Muscle of arm (tissue), 12 donors: Measurements from ENCODE around the gene TMEM97. TPM values are rescaled to one million over a fixed set of nuclear protein-coding genes. Genes with fewer than 3 reads are reported as not detected.
A peak's percentile ranks its signal among the peaks of the same experiment; 100 is the strongest.
"Not testable (repeated sequence)": the region's sequence is repeated elsewhere in the genome, so short reads cannot be mapped to it uniquely, and the experiment has no call there.

Source experiments
- DNase-seq: peaks from one replicate; pipeline ENCODE4 v3.0.0-alpha.2; 2013
- polyA plus RNA-seq, 12 donors: library from polyadenylated mRNA; unstranded; fragments of 120-200 nt; gene quantifications; one replicate each; pipeline ENCODE4 v1.2.1, GENCODE V29; 2013; ENCODE audit not compliant: insufficient read length in 12 of 12

TMEM97 gene
- polyA plus RNA-seq, 12 donors, result 14.9 to 50.2 (median 21.7) TPM; not detected in 1

- DNase-seq, result peak; percentile 100
Measured at GRCh38 chr17:28335201-28335958, 16.4 kb downstream of the TMEM97 start, which contains the start of the genes IFT20 and TNFAIP1. Gene IFT20 (minus strand): TSS chr17:28335472. CDS start chr17:28331985, 3,487 bp downstream. Gene TNFAIP1 (plus strand): TSS chr17:28335761. CDS start chr17:28339522, 3,761 bp downstream.

- peak; percentile 57 for DNase-seq
Measured at GRCh38 chr17:28335959-28336871, 17.2 kb downstream of the TMEM97 start.

DNA sequence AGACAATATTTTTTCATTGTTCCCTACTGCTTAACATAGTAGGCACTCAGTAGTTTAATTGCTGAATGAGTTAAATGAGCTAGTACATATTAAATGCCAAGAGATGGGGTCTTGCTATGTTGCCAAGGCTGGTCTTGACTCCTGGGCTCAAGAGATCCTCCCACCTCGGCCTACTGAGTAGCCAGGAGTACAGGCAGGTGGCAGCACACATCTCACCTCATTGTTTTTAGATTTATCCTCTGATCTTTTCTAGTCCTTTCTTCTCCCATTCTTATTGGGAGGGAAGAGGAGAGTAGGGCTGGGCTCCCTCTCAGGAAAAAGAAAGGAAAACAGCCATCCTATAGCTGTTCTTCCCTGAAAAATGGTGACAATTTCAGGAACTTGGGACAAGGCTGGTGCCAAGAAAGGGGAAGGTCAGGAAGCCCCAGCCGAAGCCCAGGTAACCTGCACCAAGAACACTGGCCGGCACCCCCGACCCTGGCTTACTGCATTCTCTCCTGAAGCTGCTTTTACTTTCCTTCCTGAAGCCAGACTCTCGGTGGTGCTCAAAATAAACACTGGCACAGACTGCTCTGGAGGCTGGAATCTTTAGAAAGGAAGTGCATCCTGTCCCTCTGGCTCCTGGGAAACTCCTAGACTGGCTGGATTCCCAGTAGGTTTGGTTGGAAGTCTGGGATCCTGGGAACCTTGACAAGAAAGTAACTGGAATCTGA lies 19.2 kb downstream of the TMEM97 start:
- no peak for DNase-seq

- DNase-seq, result not testable (repeated sequence)
Measured at GRCh38 chr17:28338769-28339212, 19.8 kb downstream of the TMEM97 start.

DNA sequence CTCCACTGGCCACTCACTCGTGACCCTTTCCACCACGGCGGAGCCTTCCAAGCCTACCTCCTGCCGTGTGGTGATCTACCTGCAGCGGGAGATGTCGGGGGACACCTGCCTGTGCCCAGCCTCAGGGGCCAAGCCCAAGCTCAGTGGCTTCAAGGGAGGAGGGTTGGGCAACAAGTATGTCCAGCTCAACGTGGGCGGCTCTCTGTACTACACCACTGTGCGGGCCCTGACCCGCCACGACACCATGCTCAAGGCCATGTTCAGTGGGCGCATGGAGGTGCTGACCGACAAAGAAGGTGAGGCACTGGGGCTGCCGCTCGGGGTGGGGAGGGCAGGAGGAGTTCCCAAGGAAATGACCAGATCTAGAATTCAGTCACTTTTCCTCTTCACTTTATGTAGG lies 20.4 kb downstream of the TMEM97 start:
- DNase-seq, result no peak

DNA sequence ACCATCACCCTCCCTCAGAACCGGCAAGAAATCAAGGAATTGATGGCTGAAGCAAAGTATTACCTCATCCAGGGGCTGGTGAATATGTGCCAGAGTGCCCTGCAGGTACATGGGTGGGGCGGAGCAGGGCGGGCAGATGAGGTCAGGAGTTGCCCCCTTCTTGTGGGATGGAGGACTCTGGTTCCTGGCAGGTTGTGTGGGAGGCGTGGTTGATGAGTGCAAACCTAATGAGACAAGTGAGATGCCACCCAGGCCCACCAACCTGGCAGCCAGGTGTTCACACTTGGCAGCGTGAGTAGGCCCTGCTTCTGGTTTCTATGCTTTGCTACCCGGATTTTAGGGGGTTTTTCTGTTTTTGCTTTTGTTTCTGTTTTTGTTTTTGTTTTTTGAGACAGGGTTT lies 21.4 kb downstream of the TMEM97 start:
- DNase-seq, result no peak

- no peak for DNase-seq
Measured at GRCh38 chr17:28341516-28341915, 22.5 kb downstream of the TMEM97 start.

DNA sequence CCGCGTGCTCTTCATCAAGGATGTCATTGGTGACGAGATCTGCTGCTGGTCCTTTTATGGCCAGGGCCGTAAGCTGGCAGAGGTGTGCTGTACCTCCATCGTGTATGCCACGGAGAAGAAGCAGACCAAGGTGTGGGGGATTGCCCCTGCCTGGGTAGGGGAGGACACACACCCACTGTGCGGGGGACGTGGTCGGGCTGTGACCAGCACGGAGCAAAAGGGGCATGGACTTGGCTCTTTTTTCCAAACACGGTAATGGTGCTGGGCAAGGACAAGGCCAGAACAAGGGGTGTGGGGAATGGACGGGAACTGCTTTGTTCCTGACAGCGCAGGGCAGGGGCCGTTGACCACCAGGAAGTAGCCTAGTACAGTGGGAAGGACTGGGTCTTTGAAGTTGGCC lies 23.3 kb downstream of the TMEM97 start:
- no peak for DNase-seq

GRCh38 chr17:28343491-28343932 lies 24.5 kb downstream of the TMEM97 start:
- DNase-seq, result no peak

DNA sequence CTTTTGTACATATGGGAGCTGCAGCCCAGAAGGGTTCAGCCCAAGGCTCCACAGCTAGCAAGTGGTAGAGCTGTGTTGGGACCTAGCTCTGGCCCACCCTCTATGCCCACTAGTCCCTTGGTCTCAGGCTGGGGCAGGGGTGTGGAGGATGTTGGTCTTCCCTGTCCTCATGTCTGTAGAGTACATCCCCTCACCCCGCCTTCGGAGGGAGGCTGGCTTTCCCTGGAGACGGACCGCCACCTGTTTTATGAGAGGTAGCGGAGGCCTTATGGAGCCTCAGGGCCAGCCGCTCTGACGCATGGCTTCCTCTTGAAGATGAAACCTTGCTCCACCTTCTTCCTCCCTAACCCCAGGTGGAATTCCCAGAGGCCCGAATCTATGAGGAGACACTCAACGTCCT lies 25.0 kb downstream of the TMEM97 start:
- DNase-seq, result no peak

- no peak for DNase-seq
Measured at GRCh38 chr17:28344435-28344901, 25.5 kb downstream of the TMEM97 start.

GRCh38 chr17:28345419-28346198 lies 26.6 kb downstream of the TMEM97 start:
- no peak for DNase-seq

DNA sequence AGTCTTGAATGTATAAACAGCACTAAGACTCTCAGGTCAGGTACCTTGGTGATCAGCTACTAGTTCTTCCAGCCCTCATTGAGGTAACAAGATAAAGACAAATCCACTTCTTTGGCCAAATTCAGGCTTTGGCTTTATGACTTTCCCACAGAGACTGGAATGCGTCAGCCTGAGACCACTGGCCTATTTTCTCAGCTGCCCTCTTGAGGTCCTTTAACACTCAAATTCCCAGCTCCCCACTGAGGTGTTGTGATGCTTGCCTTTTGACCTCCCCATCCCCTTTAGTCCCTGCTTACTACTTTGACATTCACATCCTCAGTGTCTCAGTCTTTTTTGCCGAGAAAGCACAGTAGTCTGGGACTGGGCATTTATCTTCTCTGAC lies 27.2 kb downstream of the TMEM97 start:
- DNase-seq, result no peak

DNA sequence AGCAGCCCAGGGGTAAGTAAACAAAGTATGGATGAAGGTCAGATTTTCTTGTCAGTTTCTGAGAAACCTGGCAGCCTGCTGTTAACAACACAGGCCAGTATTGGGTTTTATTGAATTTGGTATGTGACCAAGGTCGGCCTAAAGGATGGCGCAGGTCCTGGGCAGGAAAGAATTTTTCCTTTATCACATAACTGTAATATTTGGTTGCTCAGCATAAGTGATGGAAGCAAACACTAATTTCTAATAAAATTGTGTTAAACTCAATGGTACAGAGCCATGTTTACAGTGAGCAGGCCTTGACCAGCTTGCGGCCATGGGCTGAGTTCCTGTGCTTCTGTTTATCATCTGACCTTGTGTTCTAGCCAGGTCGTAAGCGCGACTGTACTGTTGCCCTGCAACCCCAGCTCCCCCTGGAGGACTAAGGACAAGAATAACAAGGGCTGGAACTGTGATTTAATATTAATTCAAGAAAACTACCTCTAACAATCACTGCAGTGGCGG lies 27.8 kb downstream of the TMEM97 start:
- DNase-seq, result no peak

DNA sequence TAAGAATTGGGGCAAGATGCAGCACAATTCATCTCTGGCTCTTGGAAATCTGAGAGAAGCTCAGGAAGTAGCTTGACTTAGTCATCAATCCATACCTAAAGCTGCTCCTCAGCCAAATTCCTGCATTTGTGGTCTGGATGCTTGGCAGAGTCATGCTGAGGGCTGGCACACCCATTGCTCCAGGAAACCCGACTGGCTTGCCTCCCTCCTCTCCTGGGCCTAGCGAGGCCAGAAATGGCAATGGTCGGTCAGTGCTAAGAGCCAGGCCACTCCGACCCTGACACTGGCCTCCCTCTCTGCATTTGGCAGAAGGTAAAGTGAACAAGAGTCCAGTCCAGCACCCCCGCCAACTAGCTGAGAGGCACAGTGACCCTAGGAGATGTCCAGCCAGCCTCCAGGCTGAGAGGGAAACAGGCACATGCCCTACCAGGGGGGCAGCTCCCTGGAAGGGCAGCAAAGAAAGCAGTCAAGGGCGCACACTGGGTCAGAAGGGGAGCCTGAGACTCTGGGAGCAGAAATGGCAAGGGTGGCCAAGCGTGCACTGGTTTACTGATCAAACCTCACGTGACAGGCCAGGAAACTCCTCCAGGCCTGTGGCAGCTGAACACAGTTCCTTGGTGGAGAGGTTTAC lies 28.4 kb downstream of the TMEM97 start:
- DNase-seq, result no peak

DNA sequence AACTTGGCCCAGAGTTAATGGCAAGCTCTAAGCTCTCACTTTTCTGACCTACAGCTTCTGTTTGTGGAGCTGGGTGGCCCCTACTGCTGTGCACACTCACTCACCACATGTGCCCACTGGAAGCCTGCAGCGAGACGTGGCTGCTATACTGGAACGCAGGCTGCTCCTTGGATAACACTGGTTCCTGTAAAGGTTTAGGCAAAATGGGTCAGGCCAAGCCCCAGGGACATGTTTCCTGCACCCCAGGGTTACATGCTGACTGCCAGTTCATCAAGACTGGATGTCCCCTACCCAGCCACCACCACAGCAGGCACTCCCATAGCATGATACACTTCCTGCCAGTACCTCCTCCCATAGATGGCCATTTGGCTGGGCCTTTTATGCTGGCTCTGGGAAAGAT lies 30.0 kb downstream of the TMEM97 start:
- DNase-seq, result no peak

- no peak for DNase-seq
Measured at GRCh38 chr17:28350271-28350670, 31.3 kb downstream of the TMEM97 start.

- peak; percentile 96 for DNase-seq
Measured at GRCh38 chr17:28357061-28357900, 38.3 kb downstream of the TMEM97 start, which contains the start of gene POLDIP2. Gene POLDIP2 (minus strand): TSS chr17:28357527. CDS start chr17:28357448, 79 bp downstream.

DNA sequence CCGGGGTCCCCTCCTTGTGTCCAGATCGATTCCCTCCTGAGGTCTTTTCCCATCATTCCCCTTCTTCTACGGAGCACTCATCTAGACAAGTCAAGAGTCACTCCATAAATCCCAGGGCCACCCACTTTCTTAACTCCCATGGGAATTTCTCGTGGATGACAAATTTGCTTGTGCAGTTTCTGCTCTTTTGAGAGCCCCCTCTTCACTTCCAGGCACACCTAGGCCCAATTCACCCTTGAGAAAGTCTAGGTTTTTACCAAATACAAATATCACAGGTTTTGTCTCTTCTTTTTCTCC lies 38.8 kb downstream of the TMEM97 start:
- no peak for DNase-seq
